Measurements from ENCODE around the gene KCNAB2.

KCNAB2 gene

GRCh38 chr1:6134741-6135510 is 89.2 kb downstream of the KCNAB2 start:
- no peaks in the 10 kb centered on the region for H3K9me3 ChIP-seq (ENCODE audit: insufficient read depth, low read depth, low read length)
- H2AFZ ChIP-seq (ENCODE audit: low read length): no peak overlapping the region
- no peaks in the 10 kb centered on the region for H3K27me3 ChIP-seq (ENCODE audit: insufficient read depth, low read length, poor library complexity, severe bottlenecking)
- H3K4me1 ChIP-seq (ENCODE audit: insufficient read depth, low read length, poor library complexity, severe bottlenecking): no peaks in the 10 kb centered on the region
- no peaks in the 10 kb centered on the region for H3F3A ChIP-seq (ENCODE audit: low read depth)
- no peak for TF ChIP-seq CTCF (conservative IDR thresholded peaks at IDR 0.05; ENCODE audit: low read length)
- no peaks in the 10 kb centered on the region for H3K79me2 ChIP-seq (ENCODE audit: insufficient read depth, low read length)
- no peaks in the 10 kb centered on the region for H3K36me3 ChIP-seq (ENCODE audit: insufficient read depth, low read length)
- no peak overlapping the region for H3K4me2 ChIP-seq (ENCODE audit: low read depth, low read length, poor library complexity, severe bottlenecking)
- no peak overlapping the region for H3K9ac ChIP-seq (ENCODE audit: low read depth, low read length, poor library complexity, severe bottlenecking)
- H3K9me2 ChIP-seq (replicated peaks; ENCODE audit: low read depth, low read length): no peaks in the 10 kb centered on the region
- H4K20me1 ChIP-seq (ENCODE audit: insufficient read depth, low read length, poor library complexity, severe bottlenecking): no peaks in the 10 kb centered on the region
- H3K4me3 ChIP-seq (ENCODE audit: low read length, poor library complexity, severe bottlenecking): no peak overlapping the region

GRCh38 chr1:6136516-6137220 is 91.0 kb downstream of the KCNAB2 start:
- H4K20me1 ChIP-seq (ENCODE audit: insufficient read depth, low read length, poor library complexity, severe bottlenecking): no peaks in the 10 kb centered on the region
- H3K79me2 ChIP-seq (ENCODE audit: insufficient read depth, low read length): no peaks in the 10 kb centered on the region
- no peak overlapping the region for H2AFZ ChIP-seq (ENCODE audit: low read length)
- H3K9me3 ChIP-seq (ENCODE audit: insufficient read depth, low read depth, low read length): no peaks in the 10 kb centered on the region
- no peak overlapping the region for H3K9ac ChIP-seq (ENCODE audit: low read depth, low read length, poor library complexity, severe bottlenecking)
- H3K4me1 ChIP-seq (ENCODE audit: insufficient read depth, low read length, poor library complexity, severe bottlenecking): no peaks in the 10 kb centered on the region
- no peak overlapping the region for H3K4me3 ChIP-seq (ENCODE audit: low read length, poor library complexity, severe bottlenecking)
- no peaks in the 10 kb centered on the region for H3K9me2 ChIP-seq (replicated peaks; ENCODE audit: low read depth, low read length)
- H3K36me3 ChIP-seq (ENCODE audit: insufficient read depth, low read length): no peaks in the 10 kb centered on the region
- no peaks in the 10 kb centered on the region for H3F3A ChIP-seq (ENCODE audit: low read depth)
- H3K4me2 ChIP-seq (ENCODE audit: low read depth, low read length, poor library complexity, severe bottlenecking): no peak overlapping the region
- no peaks in the 10 kb centered on the region for H3K27me3 ChIP-seq (ENCODE audit: insufficient read depth, low read length, poor library complexity, severe bottlenecking)
- TF ChIP-seq EZH2phosphoT487 (IDR thresholded peaks at IDR 0.05; ENCODE audit: borderline replicate concordance) (no peak), CTCF (conservative IDR thresholded peaks at IDR 0.05; ENCODE audit: low read length) (no peak)

GRCh38 chr1:6137758-6138157 is 92.1 kb downstream of the KCNAB2 start:
- no peaks in the 10 kb centered on the region for H3K9me2 ChIP-seq (replicated peaks; ENCODE audit: low read depth, low read length)
- no peaks in the 10 kb centered on the region for H3K27me3 ChIP-seq (ENCODE audit: insufficient read depth, low read length, poor library complexity, severe bottlenecking)
- no peaks in the 10 kb centered on the region for H4K20me1 ChIP-seq (ENCODE audit: insufficient read depth, low read length, poor library complexity, severe bottlenecking)
- no peak overlapping the region for H3K4me2 ChIP-seq (ENCODE audit: low read depth, low read length, poor library complexity, severe bottlenecking)
- no peaks in the 10 kb centered on the region for H3K79me2 ChIP-seq (ENCODE audit: insufficient read depth, low read length)
- no peaks in the 10 kb centered on the region for H3K4me1 ChIP-seq (ENCODE audit: insufficient read depth, low read length, poor library complexity, severe bottlenecking)
- no peaks in the 10 kb centered on the region for H3K36me3 ChIP-seq (ENCODE audit: insufficient read depth, low read length)
- no peak overlapping the region for H3K9ac ChIP-seq (ENCODE audit: low read depth, low read length, poor library complexity, severe bottlenecking)
- no peak overlapping the region for H2AFZ ChIP-seq (ENCODE audit: low read length)
- H3K9me3 ChIP-seq (ENCODE audit: insufficient read depth, low read depth, low read length): no peaks in the 10 kb centered on the region
- no peak overlapping the region for H3K4me3 ChIP-seq (ENCODE audit: low read length, poor library complexity, severe bottlenecking)
- H3F3A ChIP-seq (ENCODE audit: low read depth): no peaks in the 10 kb centered on the region
- TF ChIP-seq EZH2phosphoT487 (IDR thresholded peaks at IDR 0.05; ENCODE audit: borderline replicate concordance) (no peak), CTCF (conservative IDR thresholded peaks at IDR 0.05; ENCODE audit: low read length) (no peak)
